Neural cell (in vitro differentiated cells): ENCODE data around the gene MAGEA12.
"Not testable (repeated sequence)": the region's sequence is repeated elsewhere in the genome, so short reads cannot be mapped to it uniquely, and the experiment has no call there.

Experiments
- CTCF ChIP-seq: fragments of 450-650 bp; IDR thresholded peaks from 2 replicates; pipeline ENCODE4 v1.5.1; 2014; ENCODE audit warnings: antibody characterized with exemption, mild to moderate bottlenecking, moderate library complexity; ENCODE audit not compliant: poor library complexity, severe bottlenecking
- EP300 ChIP-seq: fragments of 450-650 bp; conservative IDR thresholded peaks from 2 replicates; pipeline ENCODE4 v1.6.1; 2014; ENCODE audit warnings: antibody characterized with exemption, mild to moderate bottlenecking, moderate library complexity; ENCODE audit not compliant: poor library complexity, severe bottlenecking
- EZH2 ChIP-seq: fragments of 200-600, 300-800 bp; shearing (Covaris generic), sonication (generic); IDR thresholded peaks from 2 replicates; pipeline ENCODE4 v1.6.1; 2014; ENCODE audit warnings: antibody characterized with exemption, low read length, borderline replicate concordance, mild to moderate bottlenecking; ENCODE audit not compliant: insufficient read depth, poor library complexity, severe bottlenecking
- POLR2AphosphoS5 ChIP-seq: IDR thresholded peaks from 2 replicates; pipeline ENCODE4 v1.6.1; 2012
- RAD21 ChIP-seq: fragments of 450-650 bp; conservative IDR thresholded peaks from 2 replicates; pipeline ENCODE4 v1.6.1; 2014; ENCODE audit warnings: antibody characterized with exemption, mild to moderate bottlenecking, moderate library complexity
- TAF1 ChIP-seq: IDR thresholded peaks from 2 replicates; pipeline ENCODE4 v1.6.1; 2012; ENCODE audit warnings: low read depth
- TF ChIP-seq, protein P1 (sequence below): IDR thresholded peaks from 2 replicates; pipeline ENCODE4 v1.6.1; 2012; ENCODE audit warnings: borderline replicate concordance

GRCh38 chrX:152766562-152766961 lies 33.0 kb downstream of the MAGEA12 start:
- not testable (repeated sequence) for TF ChIP-seq EP300, POLR2AphosphoS5, CTCF, EZH2, RAD21, TAF1
- TF ChIP-seq, protein P1, sequence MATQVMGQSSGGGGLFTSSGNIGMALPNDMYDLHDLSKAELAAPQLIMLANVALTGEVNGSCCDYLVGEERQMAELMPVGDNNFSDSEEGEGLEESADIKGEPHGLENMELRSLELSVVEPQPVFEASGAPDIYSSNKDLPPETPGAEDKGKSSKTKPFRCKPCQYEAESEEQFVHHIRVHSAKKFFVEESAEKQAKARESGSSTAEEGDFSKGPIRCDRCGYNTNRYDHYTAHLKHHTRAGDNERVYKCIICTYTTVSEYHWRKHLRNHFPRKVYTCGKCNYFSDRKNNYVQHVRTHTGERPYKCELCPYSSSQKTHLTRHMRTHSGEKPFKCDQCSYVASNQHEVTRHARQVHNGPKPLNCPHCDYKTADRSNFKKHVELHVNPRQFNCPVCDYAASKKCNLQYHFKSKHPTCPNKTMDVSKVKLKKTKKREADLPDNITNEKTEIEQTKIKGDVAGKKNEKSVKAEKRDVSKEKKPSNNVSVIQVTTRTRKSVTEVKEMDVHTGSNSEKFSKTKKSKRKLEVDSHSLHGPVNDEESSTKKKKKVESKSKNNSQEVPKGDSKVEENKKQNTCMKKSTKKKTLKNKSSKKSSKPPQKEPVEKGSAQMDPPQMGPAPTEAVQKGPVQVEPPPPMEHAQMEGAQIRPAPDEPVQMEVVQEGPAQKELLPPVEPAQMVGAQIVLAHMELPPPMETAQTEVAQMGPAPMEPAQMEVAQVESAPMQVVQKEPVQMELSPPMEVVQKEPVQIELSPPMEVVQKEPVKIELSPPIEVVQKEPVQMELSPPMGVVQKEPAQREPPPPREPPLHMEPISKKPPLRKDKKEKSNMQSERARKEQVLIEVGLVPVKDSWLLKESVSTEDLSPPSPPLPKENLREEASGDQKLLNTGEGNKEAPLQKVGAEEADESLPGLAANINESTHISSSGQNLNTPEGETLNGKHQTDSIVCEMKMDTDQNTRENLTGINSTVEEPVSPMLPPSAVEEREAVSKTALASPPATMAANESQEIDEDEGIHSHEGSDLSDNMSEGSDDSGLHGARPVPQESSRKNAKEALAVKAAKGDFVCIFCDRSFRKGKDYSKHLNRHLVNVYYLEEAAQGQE: not testable (repeated sequence)
